AG08395 (cell line): ENCODE data around the gene TAS2R14.

Source experiments
- DNase-seq: peaks from one replicate; pipeline ENCODE4 v3.0.0; 2012; ENCODE audit warnings: mixed read lengths, low spot score

TAS2R14 gene

DNA sequence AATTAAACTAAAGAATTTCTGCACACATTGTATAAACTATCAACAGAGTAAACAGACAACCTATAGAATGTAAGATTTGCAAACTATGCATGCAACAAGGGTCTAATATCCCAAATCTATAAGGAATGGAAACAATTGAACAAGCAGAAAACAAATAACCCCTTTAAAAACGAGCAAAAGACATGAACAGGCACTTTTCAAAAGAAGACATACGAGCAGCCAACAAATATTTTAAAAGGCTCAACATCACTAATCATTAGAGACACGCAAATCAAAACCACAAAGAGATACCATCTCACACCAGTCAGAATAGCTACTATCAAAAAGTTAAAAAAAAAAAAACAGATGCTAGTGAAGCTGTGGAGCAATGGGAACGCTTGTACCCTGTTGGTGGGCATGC is 34.4 kb downstream of the TAS2R14 start:
- DNase-seq, result no peak

DNA sequence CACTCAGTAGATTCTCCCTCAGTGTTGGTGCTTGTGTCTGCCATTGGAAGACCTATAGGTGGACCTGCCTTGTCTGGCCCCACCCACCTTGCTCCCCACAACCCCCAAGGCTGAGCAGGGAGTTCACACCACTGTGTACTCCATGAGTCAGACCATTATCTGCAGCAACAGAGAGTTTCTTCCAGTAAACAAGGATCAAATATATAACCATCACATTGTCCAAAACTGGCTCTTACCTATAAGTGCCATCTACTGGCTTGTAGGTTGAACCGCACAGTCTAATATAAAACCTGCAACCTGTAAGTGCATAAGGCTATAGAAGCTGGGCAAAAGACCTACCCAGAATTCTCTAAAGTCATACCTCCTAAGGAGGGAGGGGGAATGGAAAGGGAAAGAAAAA is 37.6 kb downstream of the TAS2R14 start:
- DNase-seq, result no peak

DNA sequence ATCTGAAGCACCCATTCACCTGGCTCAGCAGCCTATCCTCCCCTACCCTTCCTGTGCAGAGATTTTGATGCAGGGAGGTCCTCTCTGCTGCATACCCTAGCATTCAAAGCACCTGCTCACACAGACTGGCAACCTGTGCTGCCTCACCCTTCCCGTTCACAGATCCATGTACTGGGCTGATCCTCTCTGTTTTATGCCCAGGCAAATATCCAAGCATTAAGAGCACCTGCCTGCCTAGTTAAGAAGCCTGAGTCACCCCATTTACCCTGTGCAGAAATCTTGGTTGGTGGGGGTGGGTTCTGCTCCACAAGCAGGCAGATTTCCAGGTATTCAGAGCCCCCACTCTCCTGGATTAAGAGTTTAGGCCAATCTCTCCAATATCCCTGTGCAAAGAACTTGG is 38.1 kb downstream of the TAS2R14 start:
- DNase-seq, result no peak

DNA sequence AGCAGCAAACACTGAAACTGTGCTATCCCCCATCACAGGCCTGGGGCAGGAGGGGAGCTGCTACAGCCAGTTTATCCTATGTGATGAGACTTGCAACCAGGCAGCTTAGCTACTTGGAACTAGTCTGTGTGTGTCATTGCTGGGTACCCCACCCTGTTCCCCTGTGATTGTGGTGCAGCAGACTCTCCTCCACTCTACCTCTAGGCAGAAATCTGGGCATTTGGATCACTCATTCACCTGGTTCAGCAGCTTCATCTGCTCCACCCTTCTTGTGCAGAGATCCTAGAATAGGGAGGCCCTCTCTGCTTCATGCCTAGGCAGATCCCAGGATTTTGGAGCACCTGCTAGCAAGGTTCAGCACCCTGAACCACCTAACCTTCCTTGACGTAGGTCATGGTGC is 38.5 kb downstream of the TAS2R14 start:
- DNase-seq, result no peak

DNA sequence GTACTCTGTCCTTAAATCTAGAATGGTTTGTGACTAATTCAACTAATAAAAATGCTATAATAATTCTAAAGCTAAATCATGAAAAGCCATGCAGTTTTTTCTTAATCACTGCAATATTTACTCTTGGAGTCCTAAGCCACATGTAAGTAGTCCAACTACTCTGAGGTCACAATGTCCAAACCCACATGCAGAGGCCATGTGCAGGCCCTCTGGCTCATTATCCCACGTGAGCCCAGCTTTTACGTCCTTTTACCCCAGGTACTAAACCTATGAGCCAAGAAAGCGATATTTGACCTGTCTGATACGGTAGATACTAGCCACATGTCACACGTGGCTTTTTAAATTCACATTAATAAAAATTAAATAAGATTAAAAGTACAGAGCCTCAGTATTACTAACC is 42.2 kb downstream of the TAS2R14 start:
- DNase-seq, result no peak

DNA sequence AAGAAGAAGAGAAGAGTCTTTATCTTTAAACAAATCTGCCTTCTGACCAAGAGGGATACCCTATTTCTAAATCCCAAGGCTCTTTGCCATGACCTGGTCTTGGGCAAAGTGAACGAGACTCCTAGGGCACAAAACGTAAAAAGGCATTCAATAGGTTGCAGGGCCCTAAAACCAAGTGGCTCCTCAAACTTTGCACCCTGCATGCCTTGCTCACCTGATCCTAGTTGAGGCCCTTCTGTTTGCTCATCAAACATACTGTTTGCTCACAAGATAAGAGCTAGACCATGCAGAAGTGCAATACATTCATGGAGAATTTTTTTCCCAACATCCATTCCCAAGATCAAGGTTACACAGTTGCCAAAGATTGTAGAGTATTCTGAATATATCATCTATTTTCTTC is 47.1 kb downstream of the TAS2R14 start:
- no peak for DNase-seq

DNA sequence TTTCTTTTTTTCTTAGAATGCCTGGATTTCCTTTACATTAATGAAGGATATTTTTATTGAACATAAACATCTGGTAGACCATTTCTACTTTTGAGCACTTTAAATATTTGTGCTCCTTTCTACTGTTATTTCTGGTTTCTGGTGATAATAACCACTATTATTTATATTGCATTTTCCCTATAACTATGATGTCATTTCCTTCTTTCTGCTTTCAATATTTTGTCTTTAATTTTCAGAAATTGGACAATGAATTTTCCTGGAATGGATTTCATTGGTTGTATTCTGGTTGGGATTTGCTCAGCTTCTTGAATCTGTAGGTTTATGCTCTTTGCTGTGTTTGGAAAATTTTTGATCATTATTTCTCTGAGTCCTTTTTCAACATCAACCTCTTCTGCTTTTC is 49.8 kb downstream of the TAS2R14 start:
- no peak for DNase-seq
